Measurements from ENCODE around the gene NDUFA11.

DNA sequence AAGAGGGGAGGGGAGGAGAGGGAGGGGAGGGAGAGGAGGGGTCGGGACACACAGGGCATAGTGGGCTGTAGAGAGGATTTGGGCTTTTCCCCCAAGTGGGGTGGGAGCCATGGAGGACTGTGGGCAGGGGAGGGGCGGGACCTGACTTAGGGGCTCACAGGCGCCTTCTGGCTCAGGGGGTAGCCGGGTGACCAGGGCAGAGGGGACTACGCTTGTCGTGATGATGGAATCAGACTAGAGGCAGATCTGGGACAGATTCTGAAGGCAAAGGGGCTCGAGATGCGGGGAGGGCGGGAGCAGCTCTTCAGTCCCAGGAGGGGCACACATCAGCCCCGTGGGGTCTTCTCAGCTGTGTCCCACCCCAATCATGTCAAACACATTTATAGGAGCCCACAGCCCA is 13.5 kb downstream of the NDUFA11 start:
- TF ChIP-seq, protein P1, sequence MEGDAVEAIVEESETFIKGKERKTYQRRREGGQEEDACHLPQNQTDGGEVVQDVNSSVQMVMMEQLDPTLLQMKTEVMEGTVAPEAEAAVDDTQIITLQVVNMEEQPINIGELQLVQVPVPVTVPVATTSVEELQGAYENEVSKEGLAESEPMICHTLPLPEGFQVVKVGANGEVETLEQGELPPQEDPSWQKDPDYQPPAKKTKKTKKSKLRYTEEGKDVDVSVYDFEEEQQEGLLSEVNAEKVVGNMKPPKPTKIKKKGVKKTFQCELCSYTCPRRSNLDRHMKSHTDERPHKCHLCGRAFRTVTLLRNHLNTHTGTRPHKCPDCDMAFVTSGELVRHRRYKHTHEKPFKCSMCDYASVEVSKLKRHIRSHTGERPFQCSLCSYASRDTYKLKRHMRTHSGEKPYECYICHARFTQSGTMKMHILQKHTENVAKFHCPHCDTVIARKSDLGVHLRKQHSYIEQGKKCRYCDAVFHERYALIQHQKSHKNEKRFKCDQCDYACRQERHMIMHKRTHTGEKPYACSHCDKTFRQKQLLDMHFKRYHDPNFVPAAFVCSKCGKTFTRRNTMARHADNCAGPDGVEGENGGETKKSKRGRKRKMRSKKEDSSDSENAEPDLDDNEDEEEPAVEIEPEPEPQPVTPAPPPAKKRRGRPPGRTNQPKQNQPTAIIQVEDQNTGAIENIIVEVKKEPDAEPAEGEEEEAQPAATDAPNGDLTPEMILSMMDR (conservative IDR thresholded peaks at IDR 0.05; ENCODE audit: low read length) = no peak
- TF ChIP-seq EZH2phosphoT487 (IDR thresholded peaks at IDR 0.05; ENCODE audit: borderline replicate concordance) = no peak

All from Loucy (cell line).